ENCODE data around the gene NPIPB2.

GRCh38 chr16:11880007-11880406, 61.8 kb downstream of the NPIPB2 start:
- TF ChIP-seq CTCF (IDR thresholded peaks at IDR 0.05; ENCODE audit: low read depth, low read length) (no peak), EZH2phosphoT487 (IDR thresholded peaks at IDR 0.05; ENCODE audit: low read depth) (no peak)

Measured in OCI-LY3 (cell line).